Measurements from ENCODE around the gene CHRNA9. TPM values are rescaled to one million over a fixed set of nuclear protein-coding genes. Genes with fewer than 3 reads are reported as not detected.

The CHRNA9 gene
- total RNA-seq, 1 experiment from 2014 or later: 2.8 TPM

DNA sequence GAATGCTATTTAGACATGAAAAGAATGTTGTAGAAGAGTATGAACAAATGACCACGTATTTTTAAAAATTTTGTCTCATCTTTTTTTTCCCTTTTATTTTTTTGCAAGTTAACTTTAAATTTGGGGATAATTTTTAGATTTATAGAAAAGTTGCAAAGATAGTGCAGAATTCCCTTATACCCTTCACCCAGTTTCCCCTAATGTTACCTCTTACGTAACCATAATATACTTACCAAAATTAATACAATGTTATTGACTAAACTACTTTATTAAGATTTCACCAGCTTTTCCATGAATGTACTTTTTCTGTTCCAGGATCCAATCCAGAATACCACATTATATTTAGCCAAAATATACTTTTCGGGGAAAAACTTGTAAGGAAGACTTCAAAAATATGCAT is 12.3 kb downstream of the CHRNA9 start:
- H3K4me3 ChIP-seq (ENCODE audit: insufficient read depth, low read depth, low read length): no peak overlapping the region
- no peaks in the 10 kb centered on the region for H3K36me3 ChIP-seq (replicated peaks; ENCODE audit: control insufficient read depth, insufficient read depth, low read length)
- H3K27me3 ChIP-seq (ENCODE audit: control insufficient read depth, insufficient read depth, low read length): no peaks in the 10 kb centered on the region
- no peak for DNase-seq

DNA sequence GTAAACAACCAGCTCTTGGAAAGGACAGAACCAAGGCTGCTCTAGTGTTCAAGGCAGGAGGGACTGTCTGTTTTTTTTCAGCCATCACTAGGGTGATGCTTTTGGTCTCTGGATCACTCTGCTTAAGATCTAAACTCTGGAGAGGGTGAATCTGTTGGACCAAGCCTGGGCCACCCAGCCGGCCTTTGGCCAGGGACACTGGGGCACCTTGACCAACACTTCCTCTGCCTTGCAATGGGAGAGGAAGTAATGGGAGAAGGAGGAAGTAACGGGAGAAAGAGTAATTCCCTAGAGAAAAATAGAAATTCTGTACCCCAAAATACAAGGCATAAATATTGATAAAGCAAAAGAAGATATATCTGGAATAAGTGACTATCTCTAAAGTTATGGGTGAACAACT is 12.9 kb downstream of the CHRNA9 start:
- no peak overlapping the region for H3K4me3 ChIP-seq (ENCODE audit: insufficient read depth, low read depth, low read length)
- no peak for DNase-seq
- no peaks in the 10 kb centered on the region for H3K27me3 ChIP-seq (ENCODE audit: control insufficient read depth, insufficient read depth, low read length)
- H3K36me3 ChIP-seq (replicated peaks; ENCODE audit: control insufficient read depth, insufficient read depth, low read length): no peaks in the 10 kb centered on the region

DNA sequence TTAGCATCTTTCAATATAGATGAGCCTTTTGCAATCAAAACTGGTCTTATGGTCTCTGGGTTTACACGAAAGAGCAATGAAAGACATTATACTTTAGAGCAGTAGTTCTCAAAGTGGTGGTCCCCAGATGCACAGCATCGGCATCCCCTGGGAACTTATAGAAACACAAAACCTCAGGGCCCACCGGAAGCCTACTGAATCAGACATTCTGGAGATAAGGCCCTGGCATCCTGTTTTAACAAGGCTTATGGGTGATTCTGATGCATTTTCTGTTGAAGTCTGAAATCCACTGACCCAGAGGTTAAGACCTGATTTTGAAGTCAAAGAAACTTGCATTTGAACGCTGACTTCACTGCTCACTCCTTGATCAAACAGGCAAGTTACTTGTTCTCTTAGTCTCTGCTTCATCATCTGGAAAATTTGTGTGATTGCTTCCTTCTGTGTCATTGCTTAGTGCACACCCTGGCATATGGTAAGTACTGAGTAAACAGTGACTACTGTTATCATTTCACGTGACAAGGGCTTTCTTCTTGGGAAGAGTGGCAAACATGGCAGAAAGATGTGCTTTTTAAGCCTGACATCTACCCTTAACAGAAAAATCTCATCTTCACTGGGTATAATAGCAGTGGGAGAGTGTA is 14.5 kb downstream of the CHRNA9 start:
- no peaks in the 10 kb centered on the region for H3K27me3 ChIP-seq (ENCODE audit: control insufficient read depth, insufficient read depth, low read length)
- no peak overlapping the region for H3K4me3 ChIP-seq (ENCODE audit: insufficient read depth, low read depth, low read length)
- no peaks in the 10 kb centered on the region for H3K36me3 ChIP-seq (replicated peaks; ENCODE audit: control insufficient read depth, insufficient read depth, low read length)
- no peak for DNase-seq

DNA sequence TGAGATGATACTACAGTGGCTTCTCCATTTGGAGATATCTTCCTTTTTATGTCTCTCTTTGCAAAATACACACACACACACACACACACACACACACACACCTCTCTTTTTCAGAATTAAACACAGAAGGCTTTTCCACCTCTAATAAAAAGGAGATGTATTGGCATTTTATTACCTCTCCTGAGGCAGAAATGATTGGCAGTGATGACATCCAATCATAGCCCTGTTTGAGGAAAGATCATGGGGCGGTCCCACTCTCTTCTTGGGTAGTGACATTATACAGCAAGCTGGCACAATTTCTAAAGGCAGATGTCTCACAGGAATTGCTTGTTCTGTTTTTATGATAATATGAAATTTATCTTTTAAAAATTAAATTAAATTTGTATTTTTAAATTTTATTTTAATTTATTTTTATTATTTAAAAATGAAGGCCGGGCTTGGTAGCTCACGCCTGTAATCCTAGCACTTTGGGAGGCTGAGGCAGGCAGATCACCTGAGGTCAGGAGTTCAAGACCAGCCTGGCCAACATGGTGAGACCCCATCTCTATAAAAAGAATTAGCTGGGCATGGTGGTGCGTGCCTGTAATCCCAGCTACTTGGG is 15.6 kb downstream of the CHRNA9 start:
- Histone ChIP-seq H3K27me3 (ENCODE audit: control insufficient read depth, insufficient read depth, low read length) (no peaks in the 10 kb centered on the region), H3K36me3 (replicated peaks; ENCODE audit: control insufficient read depth, insufficient read depth, low read length) (no peaks in the 10 kb centered on the region), H3K4me3 (ENCODE audit: insufficient read depth, low read depth, low read length) (no peak overlapping the region)
- DNase-seq: peak; percentile 41

DNA sequence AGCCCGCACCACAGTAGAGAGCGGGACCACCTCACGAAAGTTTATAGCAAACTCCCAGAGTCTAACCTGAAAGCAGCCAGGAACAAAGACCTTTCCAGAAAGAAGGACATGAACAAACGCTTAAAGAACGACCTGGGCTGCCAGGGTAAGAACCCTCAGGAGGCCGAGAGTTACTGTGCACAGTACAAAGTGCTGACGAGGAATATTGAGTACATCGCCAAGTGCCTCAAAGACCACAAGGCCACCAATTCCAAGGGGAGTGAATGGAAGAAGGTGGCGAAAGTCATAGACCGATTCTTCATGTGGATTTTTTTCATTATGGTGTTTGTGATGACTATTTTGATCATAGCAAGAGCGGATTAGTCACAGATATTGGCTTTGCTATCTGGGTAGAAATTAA is 19.0 kb downstream of the CHRNA9 start:
- DNase-seq: no peak
- H3K4me3 ChIP-seq (ENCODE audit: insufficient read depth, low read depth, low read length): no peak overlapping the region
- no peaks in the 10 kb centered on the region for H3K27me3 ChIP-seq (ENCODE audit: control insufficient read depth, insufficient read depth, low read length)

DNA sequence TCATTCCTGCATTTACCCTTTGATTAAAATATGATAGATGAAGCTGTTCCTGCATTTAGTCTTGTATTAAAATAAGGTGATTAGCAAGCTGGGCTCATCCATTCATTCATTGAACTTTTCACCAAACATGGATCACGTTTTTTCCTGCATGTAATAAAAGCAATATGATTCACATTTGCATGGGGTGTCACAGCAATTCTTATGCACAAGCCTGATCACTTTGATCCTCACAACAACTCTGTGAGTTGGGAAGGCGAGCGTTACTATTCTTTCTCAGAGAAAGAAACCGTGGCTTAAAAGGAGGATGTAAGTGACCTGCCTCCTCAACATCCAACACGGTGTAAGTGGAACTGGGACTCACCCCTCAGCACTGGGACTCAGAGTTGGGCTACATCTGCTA is 20.0 kb downstream of the CHRNA9 start:
- H3K4me3 ChIP-seq (ENCODE audit: insufficient read depth, low read depth, low read length): no peak overlapping the region
- H3K36me3 ChIP-seq (replicated peaks; ENCODE audit: control insufficient read depth, insufficient read depth, low read length): no peaks in the 10 kb centered on the region
- H3K27me3 ChIP-seq (ENCODE audit: control insufficient read depth, insufficient read depth, low read length): no peaks in the 10 kb centered on the region
- DNase-seq: no peak

More for the DNA sequence above, 19.0 kb downstream of the CHRNA9 start:
- no peaks in the 10 kb centered on the region for H3K36me3 ChIP-seq (replicated peaks; ENCODE audit: control insufficient read depth, insufficient read depth, low read length)

DNA sequence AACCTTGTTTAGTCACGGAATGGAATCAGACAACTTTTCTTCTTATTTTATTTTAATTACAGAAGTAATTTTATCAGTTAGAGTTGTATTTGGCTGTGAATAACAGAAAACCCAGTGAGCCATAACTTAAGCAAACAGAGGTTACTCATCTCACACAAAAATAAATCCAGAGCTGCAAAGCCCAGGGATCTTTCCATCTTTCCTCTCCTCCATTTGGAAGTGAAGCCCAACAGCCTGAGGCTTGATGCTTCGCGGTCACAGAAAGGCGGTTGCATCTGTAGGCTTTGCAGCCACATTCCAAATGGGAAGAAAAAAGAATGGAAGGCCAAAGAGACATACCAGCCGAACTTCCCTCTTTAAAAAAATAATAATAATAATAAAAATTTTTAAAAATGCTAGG is 22.6 kb downstream of the CHRNA9 start:
- no peaks in the 10 kb centered on the region for H3K36me3 ChIP-seq (replicated peaks; ENCODE audit: control insufficient read depth, insufficient read depth, low read length)
- H3K4me3 ChIP-seq (ENCODE audit: insufficient read depth, low read depth, low read length): no peak overlapping the region
- H3K27me3 ChIP-seq (ENCODE audit: control insufficient read depth, insufficient read depth, low read length): no peaks in the 10 kb centered on the region
- DNase-seq: no peak

DNA sequence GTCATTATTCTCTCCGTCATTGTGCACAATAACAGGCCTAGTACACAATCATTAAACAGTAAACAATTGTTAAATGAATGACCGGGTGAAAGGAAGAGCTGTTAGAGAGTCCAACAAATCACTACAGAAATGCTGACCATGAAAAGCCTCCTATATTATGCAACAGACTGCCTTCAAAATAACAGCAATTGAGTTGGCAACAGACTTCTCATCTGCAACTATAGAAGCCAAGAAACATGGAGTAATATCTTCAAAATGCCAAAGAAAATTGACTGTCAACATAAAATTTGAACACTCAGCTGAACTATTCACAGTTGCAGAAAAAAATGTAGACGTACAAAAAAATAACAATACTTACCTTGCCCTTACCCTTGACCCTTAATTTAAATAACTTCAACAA is 26.2 kb downstream of the CHRNA9 start:
- Histone ChIP-seq H3K27me3 (ENCODE audit: control insufficient read depth, insufficient read depth, low read length) (no peaks in the 10 kb centered on the region), H3K4me3 (ENCODE audit: insufficient read depth, low read depth, low read length) (no peak overlapping the region), H3K36me3 (replicated peaks; ENCODE audit: control insufficient read depth, insufficient read depth, low read length) (no peaks in the 10 kb centered on the region)
- no peak for DNase-seq

DNA sequence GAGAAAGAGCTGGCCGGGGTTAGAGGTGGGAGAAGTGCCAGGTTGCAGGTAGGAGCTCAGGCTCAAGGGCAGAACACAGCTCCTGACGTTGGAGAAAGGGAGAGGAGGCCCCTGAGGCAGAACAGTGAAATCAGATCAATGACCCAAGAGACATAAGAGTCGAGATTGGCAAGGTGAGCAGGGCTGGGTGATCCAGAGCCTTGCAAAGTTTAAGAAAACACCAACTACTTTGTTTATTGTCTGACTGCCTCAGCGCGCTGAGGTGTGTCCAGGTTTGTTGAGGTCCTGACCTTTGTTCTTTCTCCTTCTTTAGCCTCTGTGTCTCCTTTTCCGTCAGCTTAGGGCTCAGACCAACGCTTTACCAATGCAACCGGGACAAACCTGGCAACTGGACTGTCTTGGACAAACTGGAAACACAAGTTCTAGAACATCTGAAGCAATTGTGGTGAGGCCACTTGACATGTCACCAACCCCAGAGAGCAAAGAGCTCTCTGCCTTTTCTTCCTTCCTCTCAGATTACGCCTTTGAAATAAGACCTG is 28.3 kb downstream of the CHRNA9 start:
- Histone ChIP-seq H3K36me3 (replicated peaks; ENCODE audit: control insufficient read depth, insufficient read depth, low read length) (no peaks in the 10 kb centered on the region), H3K27me3 (ENCODE audit: control insufficient read depth, insufficient read depth, low read length) (no peaks in the 10 kb centered on the region), H3K4me3 (ENCODE audit: insufficient read depth, low read depth, low read length) (no peak overlapping the region)

DNA sequence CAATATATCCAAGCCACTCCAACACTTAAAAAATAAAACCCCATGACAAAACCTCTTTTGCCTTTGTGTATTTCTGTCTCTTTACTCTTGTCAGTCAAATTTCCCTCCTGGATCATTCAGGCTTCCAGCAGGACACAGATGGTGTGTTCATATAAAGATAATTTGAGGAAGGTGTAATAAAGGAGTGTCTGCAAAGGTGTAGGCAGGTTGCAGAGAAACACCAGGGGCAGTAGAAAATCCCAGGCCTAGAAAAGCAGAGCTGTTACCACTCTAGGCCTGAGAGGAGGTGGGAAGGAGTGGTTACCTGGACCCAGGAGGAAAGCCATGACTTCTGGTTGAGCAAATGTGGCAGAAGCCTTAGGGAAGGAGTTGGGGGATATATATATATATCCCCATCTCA is 28.8 kb downstream of the CHRNA9 start:
- Histone ChIP-seq H3K36me3 (replicated peaks; ENCODE audit: control insufficient read depth, insufficient read depth, low read length) (no peaks in the 10 kb centered on the region), H3K27me3 (ENCODE audit: control insufficient read depth, insufficient read depth, low read length) (no peaks in the 10 kb centered on the region), H3K4me3 (ENCODE audit: insufficient read depth, low read depth, low read length) (no peak overlapping the region)
- DNase-seq: no peak

More for the DNA sequence above, 28.3 kb downstream of the CHRNA9 start:
- no peak for DNase-seq

DNA sequence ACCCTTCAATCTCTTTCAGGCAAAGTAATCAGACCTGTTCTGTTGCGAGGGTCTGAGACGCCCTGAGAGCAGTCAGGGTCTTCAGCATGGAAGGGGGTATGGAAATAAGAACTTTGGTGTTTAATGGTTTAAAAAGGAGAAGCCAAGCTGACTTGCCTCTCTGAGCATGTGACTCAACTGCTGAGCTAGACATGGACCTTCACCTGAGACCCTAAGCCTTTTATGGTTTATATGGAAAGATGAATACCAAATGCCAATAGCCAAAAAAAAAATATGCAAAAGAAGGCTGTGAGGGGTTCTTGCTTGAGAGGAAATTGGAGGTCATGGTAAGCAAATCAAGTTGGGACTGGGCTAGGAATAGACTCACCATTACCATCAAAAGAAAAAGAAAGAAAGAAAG is 30.6 kb downstream of the CHRNA9 start:
- DNase-seq: no peak
- H3K36me3 ChIP-seq (replicated peaks; ENCODE audit: control insufficient read depth, insufficient read depth, low read length): no peaks in the 10 kb centered on the region

DNA sequence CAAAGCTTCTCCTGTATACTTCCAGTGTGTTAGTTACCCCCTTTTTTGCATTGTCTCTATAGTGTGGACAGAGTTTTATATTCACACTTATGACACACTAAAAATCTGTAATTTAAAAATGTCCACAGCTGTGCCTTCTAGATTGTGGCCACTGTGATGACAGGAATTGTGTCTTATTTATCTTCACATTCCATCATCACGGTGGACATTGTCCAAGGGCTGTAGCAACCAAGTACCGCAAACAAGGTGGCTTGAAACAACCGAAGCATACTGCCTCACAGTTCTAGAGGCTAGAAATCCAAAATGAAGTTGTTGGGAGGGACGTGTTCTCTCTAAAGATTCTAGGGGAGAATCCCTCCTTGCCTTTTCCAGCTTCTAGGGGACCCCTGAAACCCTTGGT is 32.3 kb downstream of the CHRNA9 start:
- Histone ChIP-seq H3K27me3 (ENCODE audit: control insufficient read depth, insufficient read depth, low read length) (no peaks in the 10 kb centered on the region), H3K4me3 (ENCODE audit: insufficient read depth, low read depth, low read length) (no peak overlapping the region), H3K36me3 (replicated peaks; ENCODE audit: control insufficient read depth, insufficient read depth, low read length) (no peaks in the 10 kb centered on the region)
- DNase-seq: no peak

More for the DNA sequence above, 30.6 kb downstream of the CHRNA9 start:
- H3K4me3 ChIP-seq (ENCODE audit: insufficient read depth, low read depth, low read length): no peak overlapping the region
- no peaks in the 10 kb centered on the region for H3K27me3 ChIP-seq (ENCODE audit: control insufficient read depth, insufficient read depth, low read length)

DNA sequence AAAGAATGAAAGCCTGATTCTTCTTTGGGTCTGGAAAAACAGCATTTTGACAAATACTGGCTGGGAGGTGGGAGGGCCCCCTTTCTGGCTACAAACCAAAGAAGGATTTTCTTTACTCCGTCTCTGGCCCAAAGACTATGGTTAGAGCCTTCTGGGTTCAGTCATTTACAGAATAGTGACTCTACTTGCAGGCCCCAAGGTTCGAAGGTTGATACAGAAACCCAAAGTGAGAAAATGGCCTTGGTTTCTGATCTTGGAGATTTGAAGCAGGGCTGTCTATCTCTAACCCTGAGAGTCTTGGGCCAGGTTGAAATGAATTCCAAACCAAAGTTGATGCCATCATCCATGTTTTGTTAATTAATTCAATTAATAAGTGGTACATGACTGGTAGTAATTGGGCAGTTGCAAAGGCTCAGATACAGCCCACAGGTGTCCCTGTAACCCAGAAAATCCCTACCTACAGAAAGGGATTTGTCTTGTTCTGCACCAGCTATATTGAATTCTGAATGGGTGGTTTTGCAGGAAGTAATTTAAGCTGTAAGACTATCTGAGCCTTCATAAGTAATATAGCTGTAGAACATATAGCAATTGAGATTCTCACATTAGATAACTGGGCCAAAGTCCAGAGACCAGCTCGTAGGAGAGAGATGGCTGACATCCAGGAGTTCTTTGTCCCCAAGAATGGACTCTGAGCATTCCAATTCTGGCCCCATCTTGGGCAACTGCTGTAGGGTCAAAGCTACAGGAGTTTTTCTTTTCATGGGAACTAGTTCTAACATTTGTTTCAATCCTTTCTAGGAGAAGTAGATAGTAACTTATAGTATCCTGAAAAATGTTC is 34.5 kb downstream of the CHRNA9 start:
- DNase-seq: no peak
- no peak overlapping the region for H3K4me3 ChIP-seq (ENCODE audit: insufficient read depth, low read depth, low read length)
- no peaks in the 10 kb centered on the region for H3K27me3 ChIP-seq (ENCODE audit: control insufficient read depth, insufficient read depth, low read length)
- H3K36me3 ChIP-seq (replicated peaks; ENCODE audit: control insufficient read depth, insufficient read depth, low read length): no peaks in the 10 kb centered on the region

DNA sequence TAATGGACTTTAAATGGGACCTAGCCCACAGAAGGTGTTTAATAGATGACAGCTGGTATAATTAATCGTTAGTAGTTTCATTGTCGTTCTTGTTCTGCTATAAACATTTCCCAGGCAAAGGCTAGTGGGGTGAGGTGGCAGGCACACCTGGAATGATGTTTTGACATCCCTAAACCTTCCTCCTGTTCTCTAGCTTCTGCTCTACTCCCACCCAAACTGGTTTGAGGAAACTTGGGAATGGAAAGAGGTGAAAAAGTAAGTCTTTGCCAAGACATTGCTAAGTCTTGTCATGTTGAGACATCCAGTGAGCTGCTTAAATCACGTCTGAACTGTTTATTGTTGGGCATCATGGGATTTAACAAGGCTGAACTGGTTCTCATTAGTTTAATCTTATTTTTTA is 37.5 kb downstream of the CHRNA9 start:
- no peaks in the 10 kb centered on the region for H3K36me3 ChIP-seq (replicated peaks; ENCODE audit: control insufficient read depth, insufficient read depth, low read length)
- DNase-seq: no peak

DNA sequence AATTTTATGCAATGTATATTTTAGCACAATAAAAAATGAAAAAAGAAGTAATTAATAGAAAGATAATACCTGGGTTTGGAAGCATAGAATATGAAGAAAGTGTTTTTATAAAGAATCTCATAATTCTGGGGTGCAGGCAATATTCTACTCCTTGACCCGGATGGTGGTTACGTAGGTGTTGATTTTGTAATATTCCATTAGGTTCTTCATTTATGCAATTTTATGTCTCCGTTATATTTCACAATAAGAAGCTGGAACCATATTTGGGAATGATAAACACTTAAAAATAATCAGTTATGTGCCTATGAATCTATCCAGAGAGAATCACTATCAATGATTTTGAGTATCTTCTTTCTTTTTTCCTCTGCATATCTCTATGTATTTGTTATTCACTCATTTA is 38.5 kb downstream of the CHRNA9 start:
- no peak for DNase-seq
- H3K4me3 ChIP-seq (ENCODE audit: insufficient read depth, low read depth, low read length): no peak overlapping the region
- H3K27me3 ChIP-seq (ENCODE audit: control insufficient read depth, insufficient read depth, low read length): no peaks in the 10 kb centered on the region
- H3K36me3 ChIP-seq (replicated peaks; ENCODE audit: control insufficient read depth, insufficient read depth, low read length): no peaks in the 10 kb centered on the region

More for the DNA sequence above, 37.5 kb downstream of the CHRNA9 start:
- no peaks in the 10 kb centered on the region for H3K27me3 ChIP-seq (ENCODE audit: control insufficient read depth, insufficient read depth, low read length)
- no peak overlapping the region for H3K4me3 ChIP-seq (ENCODE audit: insufficient read depth, low read depth, low read length)
